Nephron progenitor cell (in vitro differentiated cells): ENCODE data around the gene CDH3.

Experiments
- DNase-seq: peaks from one replicate; pipeline ENCODE4 v3.0.0; 2021
- H3K27ac Mint-ChIP-seq: 2 replicates; pipeline ENCODE4 v1.8.0; 2021; ENCODE audit warnings: mild to moderate bottlenecking, moderate library complexity, mixed read lengths
- H3K27me3 Mint-ChIP-seq: 2 replicates; pipeline ENCODE4 v1.8.0; 2021; ENCODE audit warnings: mild to moderate bottlenecking, low read depth, mixed read lengths; ENCODE audit not compliant: poor library complexity
- H3K36me3 Mint-ChIP-seq: 2 replicates; pipeline ENCODE4 v1.8.0; 2021; ENCODE audit warnings: low read depth, mixed read lengths
- H3K4me1 Mint-ChIP-seq: 2 replicates; pipeline ENCODE4 v1.8.0; 2021; ENCODE audit warnings: mixed read lengths
- H3K4me3 Mint-ChIP-seq: 2 replicates; pipeline ENCODE4 v1.8.0; 2021; ENCODE audit warnings: mild to moderate bottlenecking, moderate library complexity, mixed read lengths
- H3K9me3 Mint-ChIP-seq: 2 replicates; pipeline ENCODE4 v1.8.0; 2021; ENCODE audit warnings: mild to moderate bottlenecking, moderate library complexity, mixed read lengths
- TF ChIP-seq, protein P1 (sequence below): fragments of 200-600 bp; sonication (generic); IDR thresholded peaks from 2 replicates; pipeline ENCODE4 v1.5.0; 2021; ENCODE audit warnings: antibody characterized with exemption

Gene CDH3

DNA sequence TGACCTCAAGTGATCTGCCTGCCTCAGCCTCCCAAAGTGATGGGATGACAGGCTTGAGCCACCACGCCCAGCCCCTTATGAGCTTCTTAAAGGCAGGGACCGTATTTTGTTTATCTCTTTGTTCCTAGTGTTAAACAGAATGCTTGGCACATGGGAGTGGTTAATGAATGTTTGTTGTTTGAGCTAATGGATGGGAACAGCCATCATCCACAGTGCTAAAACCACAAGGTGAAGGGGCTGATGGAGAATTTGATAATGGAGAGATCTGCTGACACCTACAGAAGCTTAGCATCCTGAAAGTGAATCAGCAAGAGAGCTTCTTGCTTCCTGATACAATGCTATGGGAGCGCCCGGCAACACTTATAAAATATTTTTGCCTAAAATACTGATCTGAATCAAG is 83.4 kb downstream of the CDH3 start:
- DNase-seq, result no peak
- peaks cover 6% of the 10 kb centered on the region for H3K27me3 Mint-ChIP-seq
- TF ChIP-seq, protein P1, sequence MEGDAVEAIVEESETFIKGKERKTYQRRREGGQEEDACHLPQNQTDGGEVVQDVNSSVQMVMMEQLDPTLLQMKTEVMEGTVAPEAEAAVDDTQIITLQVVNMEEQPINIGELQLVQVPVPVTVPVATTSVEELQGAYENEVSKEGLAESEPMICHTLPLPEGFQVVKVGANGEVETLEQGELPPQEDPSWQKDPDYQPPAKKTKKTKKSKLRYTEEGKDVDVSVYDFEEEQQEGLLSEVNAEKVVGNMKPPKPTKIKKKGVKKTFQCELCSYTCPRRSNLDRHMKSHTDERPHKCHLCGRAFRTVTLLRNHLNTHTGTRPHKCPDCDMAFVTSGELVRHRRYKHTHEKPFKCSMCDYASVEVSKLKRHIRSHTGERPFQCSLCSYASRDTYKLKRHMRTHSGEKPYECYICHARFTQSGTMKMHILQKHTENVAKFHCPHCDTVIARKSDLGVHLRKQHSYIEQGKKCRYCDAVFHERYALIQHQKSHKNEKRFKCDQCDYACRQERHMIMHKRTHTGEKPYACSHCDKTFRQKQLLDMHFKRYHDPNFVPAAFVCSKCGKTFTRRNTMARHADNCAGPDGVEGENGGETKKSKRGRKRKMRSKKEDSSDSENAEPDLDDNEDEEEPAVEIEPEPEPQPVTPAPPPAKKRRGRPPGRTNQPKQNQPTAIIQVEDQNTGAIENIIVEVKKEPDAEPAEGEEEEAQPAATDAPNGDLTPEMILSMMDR, result no peak
- no peaks in the 10 kb centered on the region for H3K9me3 Mint-ChIP-seq
- H3K27ac Mint-ChIP-seq, result no peak overlapping the region
- peaks cover 9% of the 10 kb centered on the region for H3K4me1 Mint-ChIP-seq
- H3K36me3 Mint-ChIP-seq, result no peaks in the 10 kb centered on the region
- no peak overlapping the region for H3K4me3 Mint-ChIP-seq

DNA sequence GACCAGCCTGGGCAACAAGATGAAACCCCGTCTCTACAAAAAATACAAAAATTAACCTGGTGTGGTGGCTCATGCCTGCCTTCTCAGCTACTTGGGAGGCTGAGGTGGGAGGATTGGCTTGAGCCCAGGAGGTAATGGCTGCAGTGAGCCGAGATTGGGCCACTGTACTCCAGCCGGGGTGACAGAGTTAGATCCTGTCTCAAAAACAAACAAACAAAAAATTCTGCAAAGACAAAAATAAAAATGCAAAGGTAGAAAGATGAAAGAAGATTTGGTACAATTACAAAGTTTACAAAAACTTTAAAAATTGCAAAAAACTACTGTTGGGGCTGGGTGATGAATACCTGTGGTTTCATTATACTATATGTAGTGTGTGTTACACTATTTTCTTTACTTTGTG is 86.5 kb downstream of the CDH3 start:
- Mint-ChIP-seq H3K36me3 (no peaks in the 10 kb centered on the region), H3K27me3 (peaks cover 29% of the 10 kb centered on the region), H3K4me3 (no peak overlapping the region), H3K9me3 (no peaks in the 10 kb centered on the region), H3K4me1 (peaks cover 9% of the 10 kb centered on the region), H3K27ac (no peak overlapping the region)
- TF ChIP-seq, protein P1, result no peak
- no peak for DNase-seq

DNA sequence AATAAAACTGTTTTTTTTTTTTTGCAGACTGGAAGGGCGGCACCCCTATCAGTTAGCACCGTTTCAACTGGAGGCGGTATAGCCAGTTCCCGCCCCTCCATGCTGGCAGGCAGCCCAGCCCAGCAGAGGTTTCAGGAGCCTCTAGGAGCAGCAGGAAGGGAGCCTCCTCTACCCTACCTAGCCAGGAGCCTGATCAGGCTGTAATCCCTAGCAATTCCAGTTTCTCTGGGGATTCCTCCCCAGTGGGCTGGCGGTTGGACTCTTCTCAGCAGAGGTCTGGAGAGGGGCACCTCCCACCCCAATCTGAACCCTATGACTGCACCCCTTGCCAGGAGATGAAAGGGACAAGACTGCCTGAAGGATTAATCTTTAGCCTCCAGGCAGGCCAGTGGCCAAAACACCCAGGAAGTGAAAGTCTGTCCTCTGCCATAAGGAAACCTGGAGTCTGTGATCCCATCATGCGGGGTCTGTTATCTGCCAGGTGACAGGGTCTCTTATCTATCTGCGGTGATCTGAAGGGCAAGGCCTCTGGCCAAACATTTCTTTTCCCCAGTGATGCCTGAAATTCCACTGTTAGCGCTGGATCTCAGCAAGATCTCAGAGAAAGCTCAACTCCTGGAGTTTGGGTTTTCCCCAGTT is 87.1 kb downstream of the CDH3 start:
- Mint-ChIP-seq H3K4me1 (peaks cover 9% of the 10 kb centered on the region), H3K27me3 (peaks cover 30% of the 10 kb centered on the region), H3K4me3 (no peak overlapping the region), H3K27ac (no peak overlapping the region), H3K9me3 (no peaks in the 10 kb centered on the region), H3K36me3 (no peaks in the 10 kb centered on the region)
- TF ChIP-seq, protein P1, result no peak
- DNase-seq, result no peak

DNA sequence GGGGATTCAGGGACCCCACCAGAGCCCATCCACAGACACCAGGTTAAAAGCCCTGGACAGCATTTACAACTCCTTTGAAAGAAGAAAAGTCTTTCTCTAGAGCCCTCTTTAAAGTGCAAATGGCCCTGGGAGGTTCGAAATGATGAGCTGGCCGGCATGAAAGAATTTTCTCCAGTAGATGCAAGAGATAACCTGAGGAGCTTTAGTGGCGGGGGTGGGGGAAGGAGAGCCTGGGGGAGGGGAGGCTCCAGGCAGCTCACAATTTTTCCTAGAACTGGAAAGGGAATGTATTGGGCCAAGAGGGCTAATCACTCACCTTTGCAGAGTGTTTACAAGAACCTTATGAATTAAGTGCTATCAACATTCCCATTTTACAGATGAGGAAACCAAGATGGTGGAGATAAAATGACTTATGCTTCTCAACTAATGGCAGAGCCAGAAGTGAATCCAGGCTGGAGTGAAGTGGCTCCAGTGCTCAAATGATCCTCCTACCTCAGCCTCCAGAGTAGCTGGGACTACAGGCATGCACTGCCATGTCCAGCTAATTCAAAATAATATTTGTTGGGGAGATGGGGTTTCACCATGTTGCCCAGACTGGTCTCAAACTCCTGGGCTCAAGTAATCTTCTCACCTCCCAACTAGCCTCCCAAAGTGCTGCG is 87.8 kb downstream of the CDH3 start:
- no peak overlapping the region for H3K27ac Mint-ChIP-seq
- no peaks in the 10 kb centered on the region for H3K9me3 Mint-ChIP-seq
- peaks cover 37% of the 10 kb centered on the region for H3K27me3 Mint-ChIP-seq
- H3K36me3 Mint-ChIP-seq, result no peaks in the 10 kb centered on the region
- TF ChIP-seq, protein P1, result no peak
- no peak overlapping the region for H3K4me3 Mint-ChIP-seq
- peaks cover 13% of the 10 kb centered on the region for H3K4me1 Mint-ChIP-seq
- DNase-seq, result no peak

DNA sequence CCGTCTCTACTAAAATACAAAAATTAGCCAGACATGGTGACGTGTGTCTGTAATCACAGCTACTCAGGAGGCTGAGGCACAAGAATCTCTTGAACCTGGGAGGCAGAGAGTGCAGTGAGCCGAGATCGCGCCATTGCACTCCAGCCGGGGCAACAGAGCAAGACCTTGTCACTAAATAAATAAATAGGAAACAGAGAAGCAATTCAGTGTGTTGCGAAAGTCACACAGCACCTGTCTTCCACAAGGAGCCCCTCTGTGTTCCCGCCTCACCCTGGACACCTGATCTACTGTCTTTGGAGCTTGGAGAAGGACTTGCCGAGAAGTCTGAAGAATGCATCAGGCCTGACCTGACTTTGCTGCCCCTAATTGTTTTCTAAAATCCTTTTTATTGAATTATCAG is 88.5 kb downstream of the CDH3 start:
- H3K27me3 Mint-ChIP-seq, result peaks cover 44% of the 10 kb centered on the region

More for the DNA sequence above, 88.5 kb downstream of the CDH3 start:
- TF ChIP-seq, protein P1, result no peak
- Mint-ChIP-seq H3K4me3 (no peak overlapping the region), H3K27ac (no peak overlapping the region), H3K9me3 (no peaks in the 10 kb centered on the region), H3K36me3 (no peaks in the 10 kb centered on the region), H3K4me1 (peaks cover 14% of the 10 kb centered on the region)
- no peak for DNase-seq
